ENCODE measurements around the gene AK2.

Gene AK2

GRCh38 chr1:32964461-32965250 is 72.0 kb downstream of the AK2 start, which contains the start of gene RNF19B:
Gene RNF19B, minus strand, starts transcription at chr1:32964809. Its CDS starts 124 bp downstream, at chr1:32964685.
- Histone ChIP-seq H3K9ac (ENCODE audit: low read length) (no peak within 1 kb of the TSS), H3K9me3 (ENCODE audit: low read length) (no peaks in the 10 kb centered on the region), H3K27ac (ENCODE audit: low read depth, low read length) (peak within 1 kb of the TSS; percentile 86), H3K4me3 (ENCODE audit: low read depth in 1 of 2, low read length in 2 of 2) (peak within 1 kb of the TSS; percentile 51 to 88), H3K36me3 (ENCODE audit: insufficient read depth, low read length) (no peaks in the 10 kb centered on the region), H3K4me1 (ENCODE audit: insufficient read depth, low read length) (peaks cover 29% of the 10 kb centered on the region), H3K27me3 (ENCODE audit: control insufficient read depth in 1 of 2, insufficient read depth in 2 of 2, low read length in 2 of 2) (no peaks in the 10 kb centered on the region)

- Histone ChIP-seq H3K9ac (ENCODE audit: low read length) (no peak overlapping the region), H3K27me3 (ENCODE audit: control insufficient read depth in 1 of 2, insufficient read depth in 2 of 2, low read length in 2 of 2) (no peaks in the 10 kb centered on the region), H3K4me1 (ENCODE audit: insufficient read depth, low read length) (peaks cover 29% of the 10 kb centered on the region), H3K36me3 (ENCODE audit: insufficient read depth, low read length) (no peaks in the 10 kb centered on the region), H3K4me3 (ENCODE audit: low read depth in 1 of 2, low read length in 2 of 2) (peak overlapping the region; percentile 51 to 88), H3K9me3 (ENCODE audit: low read length) (no peaks in the 10 kb centered on the region), H3K27ac (ENCODE audit: low read depth, low read length) (peak overlapping the region; percentile 86)
These were observed 72.8 kb downstream of the AK2 start for GRCh38 chr1:32963746-32964460.

GRCh38 chr1:32962248-32962896 is 74.3 kb downstream of the AK2 start:
- no peak overlapping the region for H3K9ac ChIP-seq (ENCODE audit: low read length)
- H3K4me1 ChIP-seq (ENCODE audit: insufficient read depth, low read length), result peaks cover 32% of the 10 kb centered on the region
- no peaks in the 10 kb centered on the region for H3K36me3 ChIP-seq (ENCODE audit: insufficient read depth, low read length)
- H3K4me3 ChIP-seq (ENCODE audit: low read depth in 1 of 2, low read length in 2 of 2), result peak overlapping the region; percentile 29 to 51
- H3K9me3 ChIP-seq (ENCODE audit: low read length), result no peaks in the 10 kb centered on the region
- H3K27me3 ChIP-seq (ENCODE audit: control insufficient read depth in 1 of 2, insufficient read depth in 2 of 2, low read length in 2 of 2), result no peaks in the 10 kb centered on the region
- peak overlapping the region; percentile 39 for H3K27ac ChIP-seq (ENCODE audit: low read depth, low read length)

GRCh38 chr1:32960819-32961355 is 75.8 kb downstream of the AK2 start:
- no peak overlapping the region for H3K4me3 ChIP-seq (ENCODE audit: low read depth in 1 of 2, low read length in 2 of 2)
- H3K9me3 ChIP-seq (ENCODE audit: low read length), result no peaks in the 10 kb centered on the region
- H3K4me1 ChIP-seq (ENCODE audit: insufficient read depth, low read length), result peaks cover 32% of the 10 kb centered on the region
- no peak overlapping the region for H3K27ac ChIP-seq (ENCODE audit: low read depth, low read length)
- no peak overlapping the region for H3K9ac ChIP-seq (ENCODE audit: low read length)
- H3K27me3 ChIP-seq (ENCODE audit: control insufficient read depth in 1 of 2, insufficient read depth in 2 of 2, low read length in 2 of 2), result no peaks in the 10 kb centered on the region
- no peaks in the 10 kb centered on the region for H3K36me3 ChIP-seq (ENCODE audit: insufficient read depth, low read length)

- no peaks in the 10 kb centered on the region for H3K27me3 ChIP-seq (ENCODE audit: control insufficient read depth in 1 of 2, insufficient read depth in 2 of 2, low read length in 2 of 2)
- H3K4me1 ChIP-seq (ENCODE audit: insufficient read depth, low read length), result peaks cover 32% of the 10 kb centered on the region
- no peaks in the 10 kb centered on the region for H3K9me3 ChIP-seq (ENCODE audit: low read length)
- H3K9ac ChIP-seq (ENCODE audit: low read length), result no peak overlapping the region
- no peaks in the 10 kb centered on the region for H3K36me3 ChIP-seq (ENCODE audit: insufficient read depth, low read length)
- H3K4me3 ChIP-seq (ENCODE audit: low read depth in 1 of 2, low read length in 2 of 2), result no peak overlapping the region
- no peak overlapping the region for H3K27ac ChIP-seq (ENCODE audit: low read depth, low read length)
These were observed 76.3 kb downstream of the AK2 start for GRCh38 chr1:32960342-32960741.

GRCh38 chr1:32958827-32959226 is 77.9 kb downstream of the AK2 start:
- H3K27ac ChIP-seq (ENCODE audit: low read depth, low read length), result no peak overlapping the region
- H3K9me3 ChIP-seq (ENCODE audit: low read length), result no peaks in the 10 kb centered on the region
- H3K4me1 ChIP-seq (ENCODE audit: insufficient read depth, low read length), result peaks cover 28% of the 10 kb centered on the region
- no peak overlapping the region for H3K9ac ChIP-seq (ENCODE audit: low read length)
- no peaks in the 10 kb centered on the region for H3K36me3 ChIP-seq (ENCODE audit: insufficient read depth, low read length)
- H3K27me3 ChIP-seq (ENCODE audit: control insufficient read depth in 1 of 2, insufficient read depth in 2 of 2, low read length in 2 of 2), result no peaks in the 10 kb centered on the region
- no peak overlapping the region for H3K4me3 ChIP-seq (ENCODE audit: low read depth in 1 of 2, low read length in 2 of 2)
